Measurements from ENCODE around the gene TRPM6. TPM values are rescaled to one million over a fixed set of nuclear protein-coding genes. Genes with fewer than 3 reads are reported as not detected.
"Not testable (repeated sequence)": the region's sequence is repeated elsewhere in the genome, so short reads cannot be mapped to it uniquely, and the experiment has no call there.

Gene TRPM6
- total and polyA plus RNA-seq, 12 donors, result 0.10 to 0.60 (median 0.21) TPM

GRCh38 chr9:74910036-74910435 lies 22.3 kb upstream of the TRPM6 start:
- Histone ChIP-seq H3K36me3 (no peaks in the 10 kb centered on the region), H3K27me3 (peaks cover 0 to 9% (median 4%) of the 10 kb centered on the region in 7 donors), H3K9me3 (peaks cover 0 to 21% (median 0%) of the 10 kb centered on the region in 11 donors), H3K4me3 (no peak overlapping the region), H3K27ac (no peak overlapping the region), H3K4me1 (no peaks in the 10 kb centered on the region)
- no peak for TF ChIP-seq CTCF (IDR thresholded peaks at IDR 0.05)
- DNase-seq, result no peak
- WGBS, 2 donors, result 94% methylated on average over 2 of the region's 2 CpGs
- intact Hi-C loops (cut with DNase I), result no loop called here
- ATAC-seq, result no peak

- intact Hi-C loops (cut with DNase I), result no loop called here
- Histone ChIP-seq H3K27me3 (peaks cover 0 to 9% (median 4%) of the 10 kb centered on the region in 7 donors), H3K9me3 (peaks cover 0 to 21% (median 0%) of the 10 kb centered on the region in 11 donors), H3K4me1 (no peaks in the 10 kb centered on the region), H3K4me3 (no peak overlapping the region), H3K27ac (no peak overlapping the region), H3K36me3 (no peaks in the 10 kb centered on the region)
- ATAC-seq, result no peak
- no peak for DNase-seq
- 66 to 88% methylated on average over 4 of the region's 4 CpGs for WGBS, 2 donors
- TF ChIP-seq CTCF (IDR thresholded peaks at IDR 0.05), result no peak
Observed at GRCh38 chr9:74908665-74909064, 20.9 kb upstream of the TRPM6 start.

- ATAC-seq (no peak), DNase-seq (no peak)
- no peak overlapping the region for H3K4me3 ChIP-seq
- peaks cover 0 to 9% (median 4%) of the 10 kb centered on the region in 7 donors for H3K27me3 ChIP-seq
- TF ChIP-seq CTCF (IDR thresholded peaks at IDR 0.05), result no peak
- no peaks in the 10 kb centered on the region for H3K4me1 ChIP-seq
- H3K9me3 ChIP-seq, result peaks cover 0 to 13% (median 0%) of the 10 kb centered on the region in 11 donors
- no peak overlapping the region for H3K27ac ChIP-seq
- 78 to 81% methylated on average over 3 of the region's 3 CpGs for WGBS, 2 donors
- intact Hi-C loops (cut with DNase I), result no loop called here
- no peaks in the 10 kb centered on the region for H3K36me3 ChIP-seq
Observed at GRCh38 chr9:74907085-74907484, 19.4 kb upstream of the TRPM6 start.

GRCh38 chr9:74901001-74901400 lies 13.3 kb upstream of the TRPM6 start:
- TF ChIP-seq CTCF (IDR thresholded peaks at IDR 0.05), result no peak
- no peak for ATAC-seq
- H3K9me3 ChIP-seq, result no peaks in the 10 kb centered on the region
- H3K4me3 ChIP-seq, result no peak overlapping the region
- H3K27me3 ChIP-seq, result peaks cover 0 to 10% (median 3%) of the 10 kb centered on the region in 7 donors
- H3K27ac ChIP-seq, result no peak overlapping the region
- no peaks in the 10 kb centered on the region for H3K36me3 ChIP-seq
- DNase-seq, result no peak
- intact Hi-C loops (cut with DNase I), result no loop called here
- no peaks in the 10 kb centered on the region for H3K4me1 ChIP-seq

- not testable (repeated sequence) for ATAC-seq, H3K4me3 ChIP-seq, H3K9me3 ChIP-seq, DNase-seq, H3K36me3 ChIP-seq, H3K27ac ChIP-seq
- peaks cover 0 to 16% (median 9%) of the 10 kb centered on the region in 9 donors for H3K4me1 ChIP-seq
- 95 to 99% methylated on average over 3 of the region's 3 CpGs for WGBS, 2 donors
- H3K27me3 ChIP-seq, result peaks cover 0 to 29% (median 10%) of the 10 kb centered on the region in 7 donors
- intact Hi-C loops (cut with DNase I), result loop anchor here in 2 of 10 donors (5.0 to 10.0 kb wide), 2 partner anchors 64 to 114 kb away; partner anchors contain the start of gene C9orf40 (in 1 of the 2)
Observed at GRCh38 chr9:74888449-74888848, 728 bp upstream of the TRPM6 start.
